ENCODE data around the gene PPM1E.

The PPM1E gene

DNA sequence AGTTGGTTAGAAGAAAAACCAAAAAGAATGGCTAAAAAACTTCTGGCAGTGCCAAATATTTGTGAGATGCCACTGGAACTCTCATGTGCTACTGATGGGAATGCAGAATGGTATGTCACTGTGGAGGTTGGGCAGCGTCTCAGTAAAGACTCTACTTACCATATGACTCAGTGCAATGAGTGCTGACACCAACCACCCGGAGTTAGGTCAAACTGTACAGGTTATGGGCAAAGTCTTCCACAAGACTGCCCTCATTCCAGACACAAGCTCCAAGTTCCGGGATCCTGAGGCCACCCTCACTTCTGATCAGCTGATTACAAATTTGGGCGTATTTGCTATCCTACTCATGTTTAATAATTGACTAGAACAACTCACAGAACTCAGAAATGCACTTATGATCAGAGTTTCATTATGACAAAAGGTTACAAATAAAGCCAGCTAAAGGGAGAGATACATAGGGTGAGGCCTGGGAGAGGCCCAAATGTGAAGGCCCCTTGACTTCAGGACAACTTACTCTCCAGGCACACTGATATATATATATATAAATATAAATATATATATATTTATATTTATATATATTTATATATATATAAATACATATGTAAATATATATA lies 236.2 kb downstream of the PPM1E start:
- ATAC-seq = peak; percentile 56

DNA sequence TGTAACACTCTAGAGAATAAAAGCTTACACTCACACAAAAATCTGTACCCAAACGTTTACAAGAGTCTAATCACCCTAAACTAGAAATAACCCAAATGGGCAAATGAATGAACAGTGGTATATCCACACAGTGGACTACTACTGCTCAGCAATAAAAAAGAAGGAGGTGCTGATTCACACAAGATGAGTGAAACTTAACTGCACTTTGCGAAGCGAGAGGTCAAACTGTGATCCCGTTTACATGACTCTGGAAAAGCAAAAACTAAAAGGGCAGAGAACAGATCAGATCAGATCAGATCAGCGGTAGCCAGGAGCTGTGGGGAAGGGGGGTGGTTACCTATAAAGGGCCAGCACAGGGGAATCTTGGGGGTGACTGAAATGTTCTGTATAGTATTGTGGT lies 237.7 kb downstream of the PPM1E start:
- ATAC-seq = no peak
- no peak for TF ChIP-seq RARB (CRISPR knock-in tag; IDR thresholded peaks at IDR 0.05)
- no peak for TF ChIP-seq PPARA (CRISPR knock-in tag; IDR thresholded peaks at IDR 0.05; ENCODE audit: borderline replicate concordance)
- TF ChIP-seq, protein P1, sequence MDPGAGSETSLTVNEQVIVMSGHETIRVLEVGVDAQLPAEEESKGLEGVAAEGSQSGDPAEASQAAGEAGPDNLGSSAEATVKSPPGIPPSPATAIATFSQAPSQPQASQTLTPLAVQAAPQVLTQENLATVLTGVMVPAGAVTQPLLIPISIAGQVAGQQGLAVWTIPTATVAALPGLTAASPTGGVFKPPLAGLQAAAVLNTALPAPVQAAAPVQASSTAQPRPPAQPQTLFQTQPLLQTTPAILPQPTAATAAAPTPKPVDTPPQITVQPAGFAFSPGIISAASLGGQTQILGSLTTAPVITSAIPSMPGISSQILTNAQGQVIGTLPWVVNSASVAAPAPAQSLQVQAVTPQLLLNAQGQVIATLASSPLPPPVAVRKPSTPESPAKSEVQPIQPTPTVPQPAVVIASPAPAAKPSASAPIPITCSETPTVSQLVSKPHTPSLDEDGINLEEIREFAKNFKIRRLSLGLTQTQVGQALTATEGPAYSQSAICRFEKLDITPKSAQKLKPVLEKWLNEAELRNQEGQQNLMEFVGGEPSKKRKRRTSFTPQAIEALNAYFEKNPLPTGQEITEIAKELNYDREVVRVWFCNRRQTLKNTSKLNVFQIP (CRISPR knock-in tag; IDR thresholded peaks at IDR 0.05; ENCODE audit: borderline replicate concordance, low read depth) = no peak
- TF ChIP-seq BACH2 (CRISPR knock-in tag; IDR thresholded peaks at IDR 0.05; ENCODE audit: borderline replicate concordance) = no peak
- TF ChIP-seq, protein P2, sequence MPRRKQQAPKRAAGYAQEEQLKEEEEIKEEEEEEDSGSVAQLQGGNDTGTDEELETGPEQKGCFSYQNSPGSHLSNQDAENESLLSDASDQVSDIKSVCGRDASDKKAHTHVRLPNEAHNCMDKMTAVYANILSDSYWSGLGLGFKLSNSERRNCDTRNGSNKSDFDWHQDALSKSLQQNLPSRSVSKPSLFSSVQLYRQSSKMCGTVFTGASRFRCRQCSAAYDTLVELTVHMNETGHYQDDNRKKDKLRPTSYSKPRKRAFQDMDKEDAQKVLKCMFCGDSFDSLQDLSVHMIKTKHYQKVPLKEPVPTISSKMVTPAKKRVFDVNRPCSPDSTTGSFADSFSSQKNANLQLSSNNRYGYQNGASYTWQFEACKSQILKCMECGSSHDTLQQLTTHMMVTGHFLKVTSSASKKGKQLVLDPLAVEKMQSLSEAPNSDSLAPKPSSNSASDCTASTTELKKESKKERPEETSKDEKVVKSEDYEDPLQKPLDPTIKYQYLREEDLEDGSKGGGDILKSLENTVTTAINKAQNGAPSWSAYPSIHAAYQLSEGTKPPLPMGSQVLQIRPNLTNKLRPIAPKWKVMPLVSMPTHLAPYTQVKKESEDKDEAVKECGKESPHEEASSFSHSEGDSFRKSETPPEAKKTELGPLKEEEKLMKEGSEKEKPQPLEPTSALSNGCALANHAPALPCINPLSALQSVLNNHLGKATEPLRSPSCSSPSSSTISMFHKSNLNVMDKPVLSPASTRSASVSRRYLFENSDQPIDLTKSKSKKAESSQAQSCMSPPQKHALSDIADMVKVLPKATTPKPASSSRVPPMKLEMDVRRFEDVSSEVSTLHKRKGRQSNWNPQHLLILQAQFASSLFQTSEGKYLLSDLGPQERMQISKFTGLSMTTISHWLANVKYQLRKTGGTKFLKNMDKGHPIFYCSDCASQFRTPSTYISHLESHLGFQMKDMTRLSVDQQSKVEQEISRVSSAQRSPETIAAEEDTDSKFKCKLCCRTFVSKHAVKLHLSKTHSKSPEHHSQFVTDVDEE (CRISPR knock-in tag; IDR thresholded peaks at IDR 0.05) = no peak
- no peak for TF ChIP-seq ZFP3 (CRISPR knock-in tag; IDR thresholded peaks at IDR 0.05)

More for the DNA sequence above, 236.2 kb downstream of the PPM1E start:
- TF ChIP-seq ARNTL (CRISPR knock-in tag; IDR thresholded peaks at IDR 0.05; ENCODE audit: borderline replicate concordance, low read depth) (no peak), OSR1 (CRISPR knock-in tag; IDR thresholded peaks at IDR 0.05) (no peak), ZNF70 (CRISPR knock-in tag; IDR thresholded peaks at IDR 0.05) (no peak), GLIS3 (CRISPR knock-in tag; IDR thresholded peaks at IDR 0.05) (no peak), ZNF565 (CRISPR knock-in tag; conservative IDR thresholded peaks at IDR 0.05; ENCODE audit: low read depth) (no peak), PPARA (CRISPR knock-in tag; IDR thresholded peaks at IDR 0.05; ENCODE audit: borderline replicate concordance) (no peak), ISL1 (CRISPR knock-in tag; IDR thresholded peaks at IDR 0.05) (no peak), BACH2 (CRISPR knock-in tag; IDR thresholded peaks at IDR 0.05; ENCODE audit: borderline replicate concordance) (no peak), TOX (CRISPR knock-in tag; IDR thresholded peaks at IDR 0.05; ENCODE audit: borderline replicate concordance) (no peak), RARB (CRISPR knock-in tag; IDR thresholded peaks at IDR 0.05) (no peak)
- TF ChIP-seq, protein P3, sequence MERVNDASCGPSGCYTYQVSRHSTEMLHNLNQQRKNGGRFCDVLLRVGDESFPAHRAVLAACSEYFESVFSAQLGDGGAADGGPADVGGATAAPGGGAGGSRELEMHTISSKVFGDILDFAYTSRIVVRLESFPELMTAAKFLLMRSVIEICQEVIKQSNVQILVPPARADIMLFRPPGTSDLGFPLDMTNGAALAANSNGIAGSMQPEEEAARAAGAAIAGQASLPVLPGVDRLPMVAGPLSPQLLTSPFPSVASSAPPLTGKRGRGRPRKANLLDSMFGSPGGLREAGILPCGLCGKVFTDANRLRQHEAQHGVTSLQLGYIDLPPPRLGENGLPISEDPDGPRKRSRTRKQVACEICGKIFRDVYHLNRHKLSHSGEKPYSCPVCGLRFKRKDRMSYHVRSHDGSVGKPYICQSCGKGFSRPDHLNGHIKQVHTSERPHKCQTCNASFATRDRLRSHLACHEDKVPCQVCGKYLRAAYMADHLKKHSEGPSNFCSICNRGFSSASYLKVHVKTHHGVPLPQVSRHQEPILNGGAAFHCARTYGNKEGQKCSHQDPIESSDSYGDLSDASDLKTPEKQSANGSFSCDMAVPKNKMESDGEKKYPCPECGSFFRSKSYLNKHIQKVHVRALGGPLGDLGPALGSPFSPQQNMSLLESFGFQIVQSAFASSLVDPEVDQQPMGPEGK (CRISPR knock-in tag; IDR thresholded peaks at IDR 0.05; ENCODE audit: borderline replicate concordance) = no peak
- TF ChIP-seq, protein P4, sequence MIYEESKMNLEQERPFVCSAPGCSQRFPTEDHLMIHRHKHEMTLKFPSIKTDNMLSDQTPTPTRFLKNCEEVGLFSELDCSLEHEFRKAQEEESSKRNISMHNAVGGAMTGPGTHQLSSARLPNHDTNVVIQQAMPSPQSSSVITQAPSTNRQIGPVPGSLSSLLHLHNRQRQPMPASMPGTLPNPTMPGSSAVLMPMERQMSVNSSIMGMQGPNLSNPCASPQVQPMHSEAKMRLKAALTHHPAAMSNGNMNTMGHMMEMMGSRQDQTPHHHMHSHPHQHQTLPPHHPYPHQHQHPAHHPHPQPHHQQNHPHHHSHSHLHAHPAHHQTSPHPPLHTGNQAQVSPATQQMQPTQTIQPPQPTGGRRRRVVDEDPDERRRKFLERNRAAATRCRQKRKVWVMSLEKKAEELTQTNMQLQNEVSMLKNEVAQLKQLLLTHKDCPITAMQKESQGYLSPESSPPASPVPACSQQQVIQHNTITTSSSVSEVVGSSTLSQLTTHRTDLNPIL (CRISPR knock-in tag; IDR thresholded peaks at IDR 0.05; ENCODE audit: low read depth) = no peak
- TF ChIP-seq, protein P2 (CRISPR knock-in tag; IDR thresholded peaks at IDR 0.05) = no peak
- TF ChIP-seq, protein P5, sequence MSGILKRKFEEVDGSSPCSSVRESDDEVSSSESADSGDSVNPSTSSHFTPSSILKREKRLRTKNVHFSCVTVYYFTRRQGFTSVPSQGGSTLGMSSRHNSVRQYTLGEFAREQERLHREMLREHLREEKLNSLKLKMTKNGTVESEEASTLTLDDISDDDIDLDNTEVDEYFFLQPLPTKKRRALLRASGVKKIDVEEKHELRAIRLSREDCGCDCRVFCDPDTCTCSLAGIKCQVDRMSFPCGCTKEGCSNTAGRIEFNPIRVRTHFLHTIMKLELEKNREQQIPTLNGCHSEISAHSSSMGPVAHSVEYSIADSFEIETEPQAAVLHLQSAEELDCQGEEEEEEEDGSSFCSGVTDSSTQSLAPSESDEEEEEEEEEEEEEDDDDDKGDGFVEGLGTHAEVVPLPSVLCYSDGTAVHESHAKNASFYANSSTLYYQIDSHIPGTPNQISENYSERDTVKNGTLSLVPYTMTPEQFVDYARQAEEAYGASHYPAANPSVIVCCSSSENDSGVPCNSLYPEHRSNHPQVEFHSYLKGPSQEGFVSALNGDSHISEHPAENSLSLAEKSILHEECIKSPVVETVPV (CRISPR knock-in tag; IDR thresholded peaks at IDR 0.05) = no peak
